Transverse colon (tissue), 4 donors: ENCODE results near the gene FAM219A. TPM values are rescaled to one million over a fixed set of nuclear protein-coding genes. Genes with fewer than 3 reads are reported as not detected.

Source experiments
- DNase-seq: peaks from one replicate; pipeline ENCODE4 v3.0.0-alpha.2; 2019
- H3K27ac ChIP-seq, 4 donors: fragments of 200-600 bp; sonication (generic); 2 replicates each; pipeline ENCODE4 v1.5.1; 2016 to 2018; ENCODE audit warnings: inconsistent platforms in 4 of 4
- H3K27me3 ChIP-seq: fragments of 200-600 bp; sonication (generic); 2 replicates; pipeline ENCODE4 v1.5.1; 2017; ENCODE audit warnings: inconsistent platforms
- H3K36me3 ChIP-seq, 4 donors: fragments of 200-600 bp; sonication (generic); 2 replicates each; pipeline ENCODE4 v1.5.1; 2017 to 2019; ENCODE audit warnings: inconsistent platforms in 4 of 4
- H3K4me1 ChIP-seq, 4 donors: fragments of 200-600 bp; sonication (generic); 2 replicates each; pipeline ENCODE4 v1.5.1; 2017 to 2020; ENCODE audit warnings: inconsistent platforms in 4 of 4
- H3K4me3 ChIP-seq, 4 donors: fragments of 200-600 bp; sonication (generic); 1 replicate in 1 of 4; 2 replicates in 3 of 4; pipeline versions ENCODE4 v1.5.1 to v1.6.1; 2017 to 2019; ENCODE audit warnings: inconsistent platforms in 4 of 4
- H3K9me3 ChIP-seq, 2 donors: fragments of 200-600 bp; sonication (generic); 2 replicates each; pipeline ENCODE4 v1.5.1; 2017 to 2019; ENCODE audit warnings: inconsistent platforms in 2 of 2
- CTCF ChIP-seq, 5 experiments: fragments of 200-600 bp in 3 of 5; fragments of 450-650 bp in 2 of 5; sonication (generic) in 3 of 5; IDR thresholded peaks; 1 replicate in 2 of 5; 2 replicates in 3 of 5; pipeline ENCODE4 v1.5.1; 2016 to 2017; ENCODE audit warnings: antibody characterized with exemption in 5 of 5, inconsistent platforms in 3 of 5, mild to moderate bottlenecking in 2 of 5, moderate library complexity in 1 of 5
- EP300 ChIP-seq: sonication (generic); formaldehyde crosslinking; IDR thresholded peaks from one replicate; pipeline ENCODE4 v1.6.1; 2017; ENCODE audit warnings: antibody characterized with exemption, low read depth
- POLR2A ChIP-seq: fragments of 450-650 bp; IDR thresholded peaks from one replicate; pipeline ENCODE4 v1.6.1; 2016; ENCODE audit warnings: antibody characterized with exemption, mild to moderate bottlenecking, moderate library complexity
- POLR2AphosphoS5 ChIP-seq, 3 donors: sonication (generic); formaldehyde crosslinking; IDR thresholded peaks; one replicate each; pipeline ENCODE4 v1.6.1; 2016; ENCODE audit warnings: antibody characterized with exemption in 3 of 3
- WGBS, 2 donors: methylation state at CpG; one replicate each; pipeline ENCODE4 v1.1.5; 2018; ENCODE audit warnings: low coverage in 1 of 2; 5-methylcytosine and 5-hydroxymethylcytosine counted together
- in situ Hi-C, 4 donors: fragments of 200-750 bp; cut with MboI; loops; one replicate each; pipeline versions ENCODE4 v1.15.0 to v1.15.1; 2017; ENCODE audit warnings: low sequenced_read_pairs in 3 of 4, low pct_ligation_motif_present in 1 of 4, low pct_unique_long_range_greater_than_20kb in 1 of 4
- intact Hi-C: fragments of 100-400 bp; cut with DNase I; formaldehyde crosslinking; loops from one replicate; pipeline ENCODE4 v1.15.1; 2023; ENCODE audit warnings: low total_unique reads
- total RNA-seq, 4 donors: library from RNA; depleted of rRNA; stranded (reverse); fragments of >200 nt; gene quantifications; one replicate each; pipeline ENCODE4 v1.1.0, GENCODE V29; 2016

The FAM219A gene
- total RNA-seq, 4 donors from 2014 or later = 3.7 to 15.3 (median 8.0) TPM

GRCh38 chr9:34454571-34455065 lies 3.8 kb downstream of the FAM219A start:
- Histone ChIP-seq H3K27ac (no peak overlapping the region), H3K36me3 (no peaks in the 10 kb centered on the region), H3K4me1 (peaks cover 8 to 27% (median 17%) of the 10 kb centered on the region in 4 donors), H3K9me3 (no peaks in the 10 kb centered on the region), H3K4me3 (no peak overlapping the region), H3K27me3 (no peaks in the 10 kb centered on the region)
- in situ Hi-C loops (no loop called here), intact Hi-C loops (no loop called here)
- no peak for DNase-seq
- TF ChIP-seq POLR2AphosphoS5 (IDR thresholded peaks at IDR 0.05) (no peak), EP300 (no peak), POLR2A (no peak), CTCF (IDR thresholded peaks at IDR 0.05) (no peak)
- 75% methylated on average over 3 of the region's 3 CpGs; no CpG with 5 or more reads in 1 of the 2 donors for WGBS, 2 donors

- Histone ChIP-seq H3K4me1 (peaks cover 8 to 20% (median 10%) of the 10 kb centered on the region in 4 donors), H3K9me3 (no peaks in the 10 kb centered on the region), H3K36me3 (no peaks in the 10 kb centered on the region), H3K27me3 (no peaks in the 10 kb centered on the region), H3K4me3 (no peak overlapping the region), H3K27ac (no peak overlapping the region)
- DNase-seq = no peak
- WGBS, 2 donors = 78 to 83% methylated on average over 1 to 2 of the region's 2 CpGs
- in situ Hi-C loops = no loop called here
- no peak for TF ChIP-seq CTCF (IDR thresholded peaks at IDR 0.05)
- TF ChIP-seq POLR2AphosphoS5 (IDR thresholded peaks at IDR 0.05) = no peak
- TF ChIP-seq EP300 = no peak
- TF ChIP-seq POLR2A = no peak
- intact Hi-C loops = no loop called here
Observed at GRCh38 chr9:34452568-34452967, 5.8 kb downstream of the FAM219A start.

GRCh38 chr9:34451545-34451944 lies 6.8 kb downstream of the FAM219A start:
- TF ChIP-seq CTCF (IDR thresholded peaks at IDR 0.05) (no peak), EP300 (no peak), POLR2A (no peak), POLR2AphosphoS5 (IDR thresholded peaks at IDR 0.05) (no peak)
- DNase-seq = no peak
- Histone ChIP-seq H3K27me3 (no peaks in the 10 kb centered on the region), H3K9me3 (no peaks in the 10 kb centered on the region), H3K4me1 (peaks cover 0 to 10% (median under 1%) of the 10 kb centered on the region in 4 donors), H3K27ac (no peak overlapping the region), H3K4me3 (no peak overlapping the region), H3K36me3 (no peaks in the 10 kb centered on the region)
- intact Hi-C loops (no loop called here), in situ Hi-C loops (no loop called here)
- 43 to 67% methylated on average over 1 to 3 of the region's 3 CpGs for WGBS, 2 donors

- Histone ChIP-seq H3K27ac (no peak overlapping the region), H3K4me1 (peaks cover 0 to 5% (median 0%) of the 10 kb centered on the region in 4 donors), H3K36me3 (no peaks in the 10 kb centered on the region), H3K9me3 (no peaks in the 10 kb centered on the region), H3K27me3 (no peaks in the 10 kb centered on the region), H3K4me3 (no peak overlapping the region)
- 84% methylated on average over 2 of the region's 2 CpGs; no CpG with 5 or more reads in 1 of the 2 donors for WGBS, 2 donors
- intact Hi-C loops (no loop called here), in situ Hi-C loops (no loop called here)
- TF ChIP-seq CTCF (IDR thresholded peaks at IDR 0.05) (no peak), EP300 (no peak), POLR2AphosphoS5 (IDR thresholded peaks at IDR 0.05) (no peak)
- no peak for DNase-seq
Observed at GRCh38 chr9:34451135-34451534, 7.2 kb downstream of the FAM219A start.
